NCI-H345 treated with DMSO at 0.1 percent for 48 hours (cell line): Measurements from ENCODE around the gene ABCA1.
A peak's percentile ranks its signal among the peaks of the same experiment; 100 is the strongest.
"Not testable (repeated sequence)": the region's sequence is repeated elsewhere in the genome, so short reads cannot be mapped to it uniquely, and the experiment has no call there.

Experiments used
- DNase-seq: peaks from one replicate; lab custom pipeline; 2025; ENCODE audit not compliant: unreplicated experiment; lab: John Stamatoyannopoulos, UW

The ABCA1 gene, protein sequence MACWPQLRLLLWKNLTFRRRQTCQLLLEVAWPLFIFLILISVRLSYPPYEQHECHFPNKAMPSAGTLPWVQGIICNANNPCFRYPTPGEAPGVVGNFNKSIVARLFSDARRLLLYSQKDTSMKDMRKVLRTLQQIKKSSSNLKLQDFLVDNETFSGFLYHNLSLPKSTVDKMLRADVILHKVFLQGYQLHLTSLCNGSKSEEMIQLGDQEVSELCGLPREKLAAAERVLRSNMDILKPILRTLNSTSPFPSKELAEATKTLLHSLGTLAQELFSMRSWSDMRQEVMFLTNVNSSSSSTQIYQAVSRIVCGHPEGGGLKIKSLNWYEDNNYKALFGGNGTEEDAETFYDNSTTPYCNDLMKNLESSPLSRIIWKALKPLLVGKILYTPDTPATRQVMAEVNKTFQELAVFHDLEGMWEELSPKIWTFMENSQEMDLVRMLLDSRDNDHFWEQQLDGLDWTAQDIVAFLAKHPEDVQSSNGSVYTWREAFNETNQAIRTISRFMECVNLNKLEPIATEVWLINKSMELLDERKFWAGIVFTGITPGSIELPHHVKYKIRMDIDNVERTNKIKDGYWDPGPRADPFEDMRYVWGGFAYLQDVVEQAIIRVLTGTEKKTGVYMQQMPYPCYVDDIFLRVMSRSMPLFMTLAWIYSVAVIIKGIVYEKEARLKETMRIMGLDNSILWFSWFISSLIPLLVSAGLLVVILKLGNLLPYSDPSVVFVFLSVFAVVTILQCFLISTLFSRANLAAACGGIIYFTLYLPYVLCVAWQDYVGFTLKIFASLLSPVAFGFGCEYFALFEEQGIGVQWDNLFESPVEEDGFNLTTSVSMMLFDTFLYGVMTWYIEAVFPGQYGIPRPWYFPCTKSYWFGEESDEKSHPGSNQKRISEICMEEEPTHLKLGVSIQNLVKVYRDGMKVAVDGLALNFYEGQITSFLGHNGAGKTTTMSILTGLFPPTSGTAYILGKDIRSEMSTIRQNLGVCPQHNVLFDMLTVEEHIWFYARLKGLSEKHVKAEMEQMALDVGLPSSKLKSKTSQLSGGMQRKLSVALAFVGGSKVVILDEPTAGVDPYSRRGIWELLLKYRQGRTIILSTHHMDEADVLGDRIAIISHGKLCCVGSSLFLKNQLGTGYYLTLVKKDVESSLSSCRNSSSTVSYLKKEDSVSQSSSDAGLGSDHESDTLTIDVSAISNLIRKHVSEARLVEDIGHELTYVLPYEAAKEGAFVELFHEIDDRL (N-terminal part only)

DNA sequence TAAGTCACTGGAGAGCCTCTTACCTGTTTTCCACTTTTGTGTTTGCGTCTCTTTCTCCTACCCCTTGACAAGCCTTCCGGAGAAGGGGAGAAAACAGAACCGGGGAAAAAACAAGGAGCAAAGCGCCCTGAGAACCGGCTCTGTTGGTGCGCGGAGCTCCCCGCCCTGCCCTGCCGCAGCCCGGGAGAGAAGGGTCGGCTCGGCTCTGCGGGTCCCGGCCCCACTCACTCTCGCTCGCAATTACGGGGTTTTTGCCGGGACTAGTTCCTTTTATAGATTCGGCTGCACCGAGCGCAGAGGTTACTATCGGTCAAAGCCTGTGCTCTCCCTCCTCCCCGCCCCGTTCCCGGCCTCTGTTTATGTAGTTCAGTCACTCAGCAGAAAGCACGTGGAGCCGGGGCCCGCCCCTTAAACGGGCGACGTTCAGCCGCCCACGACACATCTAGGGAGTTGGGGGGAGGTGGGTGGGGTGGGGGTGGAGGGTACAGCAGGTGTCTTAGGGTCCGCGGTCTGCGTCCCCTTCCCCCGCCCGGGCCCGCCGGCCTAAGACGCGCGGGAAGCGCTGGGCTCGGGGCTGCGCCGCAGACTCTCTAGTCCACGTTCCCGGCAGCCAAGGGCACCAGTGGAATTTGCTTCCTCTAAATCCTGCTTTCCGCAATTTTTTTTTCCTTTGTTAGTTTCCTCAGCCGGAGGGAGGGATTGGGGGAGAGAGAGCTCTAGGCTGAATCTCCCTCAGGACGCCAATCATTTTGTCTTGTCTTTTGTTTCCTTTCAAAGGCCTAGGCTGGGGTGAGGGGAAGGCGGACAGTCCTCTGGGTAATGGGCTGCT lies at the start of gene ABCA1:
TSS of gene ABCA1 (minus strand) at position 244 of the 829 bp plus-strand sequence. CDS start 24,476 bp downstream, outside the sequence.
- no peak for DNase-seq

DNA sequence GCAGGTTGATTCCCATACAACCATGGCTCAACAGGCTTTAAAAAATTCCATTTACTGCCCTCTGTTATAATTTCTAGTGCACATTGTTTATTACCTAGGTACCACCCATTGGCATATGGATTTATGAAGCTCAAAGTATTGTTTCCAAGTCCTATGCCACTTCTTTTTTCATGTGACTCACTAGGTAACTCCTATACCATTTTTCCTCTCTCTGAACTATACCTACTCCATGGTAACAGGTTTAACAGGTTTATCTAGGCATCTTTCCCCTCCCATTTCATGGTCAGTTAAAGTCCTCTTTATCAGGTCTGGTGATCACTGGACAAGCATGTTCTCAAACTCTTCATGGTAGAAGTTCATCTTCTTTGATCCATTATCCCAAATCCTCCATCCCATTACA lies 49.6 kb upstream of the ABCA1 start:
- DNase-seq, result no peak

DNA sequence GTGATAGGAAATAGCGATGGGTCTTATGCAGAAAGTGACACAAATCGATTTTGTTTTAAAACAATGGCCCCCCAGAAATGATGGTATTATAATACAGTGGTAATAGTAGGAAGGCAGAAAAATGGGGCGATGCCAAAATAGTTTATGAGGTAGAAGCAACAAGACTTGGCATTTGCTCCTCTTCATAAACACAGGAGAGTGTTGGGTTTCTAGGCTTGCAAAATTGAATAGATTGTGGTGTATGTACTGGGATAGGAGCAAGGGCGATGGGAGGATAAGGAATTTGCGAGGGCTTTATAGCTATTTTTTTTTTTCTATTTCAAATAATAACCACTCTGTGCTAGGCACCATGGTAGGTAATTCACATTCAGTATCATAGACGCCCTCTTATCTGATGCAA lies 49.2 kb upstream of the ABCA1 start:
- DNase-seq, result no peak

DNA sequence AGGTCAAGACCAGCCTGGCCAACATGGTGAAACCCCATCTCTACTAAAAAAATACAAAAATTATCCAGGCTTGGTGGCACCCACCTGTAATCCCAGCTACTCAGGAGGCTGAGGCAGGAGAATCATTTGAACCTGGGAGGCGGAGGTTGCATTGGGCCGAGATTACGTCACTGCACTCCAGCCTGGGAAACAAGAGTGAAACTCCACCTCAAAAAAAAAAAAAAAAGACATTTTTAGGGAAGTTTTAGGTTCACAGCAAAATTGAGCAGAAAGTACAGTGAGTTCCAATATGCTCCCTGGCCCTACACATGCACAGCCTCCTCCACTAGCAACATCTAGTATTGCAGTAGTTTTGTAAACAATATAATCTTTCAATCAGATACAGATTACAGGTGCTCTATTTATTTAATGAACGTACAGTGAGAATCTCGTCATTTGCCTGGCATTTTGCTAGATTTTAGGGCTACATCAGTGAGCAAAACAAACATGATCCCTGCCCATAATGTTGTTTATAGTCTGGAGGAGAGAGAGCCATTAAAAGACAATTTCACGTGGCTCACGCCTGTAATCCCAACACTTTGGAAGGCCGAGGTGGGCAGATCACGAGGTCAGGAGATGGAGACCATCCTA lies 48.1 kb upstream of the ABCA1 start:
- DNase-seq, result not testable (repeated sequence)

DNA sequence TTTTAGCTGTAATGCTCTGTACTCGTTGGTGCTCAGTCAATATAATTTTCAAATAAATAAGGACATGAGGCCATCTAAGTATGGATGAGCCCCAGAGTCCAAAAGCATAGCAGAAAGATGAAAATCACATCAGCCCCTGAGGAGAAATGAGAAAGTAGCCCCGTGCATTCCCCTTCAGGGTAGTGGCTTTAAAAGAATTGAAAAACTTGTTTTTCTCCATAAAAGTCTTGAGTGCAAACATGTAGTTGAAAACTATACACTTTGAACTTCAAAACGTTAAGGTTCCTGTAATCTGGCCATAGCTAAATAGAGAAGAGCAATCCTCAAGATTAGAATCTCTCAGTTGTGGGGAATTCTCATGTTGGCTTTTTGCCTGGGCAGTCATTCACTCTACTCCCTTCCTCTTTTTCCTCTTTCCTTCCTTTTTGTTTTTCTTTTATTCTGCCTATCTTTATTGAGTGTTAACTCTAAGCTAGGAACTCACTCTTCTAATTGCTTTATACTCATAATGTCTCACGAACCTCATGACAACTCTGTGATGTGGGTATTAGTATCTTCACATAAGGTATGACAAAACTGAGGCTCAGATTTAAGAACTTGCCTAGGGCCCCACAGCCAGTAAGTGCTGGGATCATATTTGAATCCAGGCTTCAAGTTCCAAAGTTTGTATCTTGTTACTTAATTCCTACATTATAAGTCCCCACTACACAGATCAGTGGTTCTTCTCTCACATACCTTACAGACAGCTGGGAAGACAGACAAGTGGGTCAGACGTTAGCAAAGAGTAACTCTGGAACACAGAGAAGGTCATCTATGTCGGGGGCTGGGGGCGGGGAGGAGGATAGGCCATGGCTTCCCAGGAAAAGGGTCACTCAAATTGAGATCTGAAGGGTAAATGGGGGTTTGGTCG lies 46.4 kb upstream of the ABCA1 start:
- DNase-seq, result no peak

DNA sequence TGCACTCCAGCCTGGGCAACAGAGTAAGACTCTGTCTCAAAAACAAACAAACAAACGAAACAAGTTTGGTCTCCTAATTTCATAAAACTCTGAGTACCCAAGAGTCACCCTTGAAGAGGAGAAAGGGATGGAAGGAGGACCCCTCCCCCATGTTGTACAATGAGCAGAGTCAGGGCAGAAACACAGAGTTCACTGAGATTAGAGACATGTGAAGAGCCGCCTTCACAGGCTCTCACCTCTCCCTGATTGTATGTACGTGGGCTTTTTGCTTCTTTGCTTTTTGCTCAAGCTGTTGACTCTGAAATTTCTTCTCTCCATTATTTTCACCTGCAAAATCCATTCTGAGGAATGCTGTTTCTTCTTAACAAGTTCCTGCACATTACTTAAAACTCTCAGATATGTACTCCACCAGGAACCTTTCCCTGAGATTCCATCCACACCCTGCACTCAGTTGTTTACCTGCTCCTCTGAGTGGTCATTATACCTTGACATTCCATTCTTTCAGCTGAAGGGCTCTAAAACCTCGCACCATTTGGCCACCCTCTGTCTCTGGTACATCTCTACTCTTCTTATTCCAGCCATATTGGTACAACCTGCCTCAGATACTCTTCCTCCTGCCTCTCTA lies 44.4 kb upstream of the ABCA1 start:
- no peak for DNase-seq

DNA sequence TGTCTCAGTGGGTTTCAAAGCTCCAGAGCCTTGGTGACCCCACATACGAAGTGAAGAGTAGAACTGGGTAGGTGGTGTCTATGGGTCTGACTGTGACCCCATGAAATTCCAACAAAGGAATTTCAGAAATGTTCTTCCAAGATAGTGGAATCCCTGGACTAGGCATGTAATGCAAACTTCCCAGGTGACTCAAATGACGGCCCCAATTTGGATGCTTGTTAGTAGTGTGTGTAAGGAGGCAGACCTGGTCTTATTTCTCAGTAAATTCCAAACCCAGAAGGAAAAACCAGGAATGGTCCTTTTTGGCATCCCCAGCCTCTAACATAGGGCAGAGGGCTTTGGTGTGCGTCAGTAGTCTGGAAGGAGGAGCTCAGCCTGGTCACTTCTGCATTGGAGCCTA lies 43.6 kb upstream of the ABCA1 start:
- DNase-seq, result no peak

DNA sequence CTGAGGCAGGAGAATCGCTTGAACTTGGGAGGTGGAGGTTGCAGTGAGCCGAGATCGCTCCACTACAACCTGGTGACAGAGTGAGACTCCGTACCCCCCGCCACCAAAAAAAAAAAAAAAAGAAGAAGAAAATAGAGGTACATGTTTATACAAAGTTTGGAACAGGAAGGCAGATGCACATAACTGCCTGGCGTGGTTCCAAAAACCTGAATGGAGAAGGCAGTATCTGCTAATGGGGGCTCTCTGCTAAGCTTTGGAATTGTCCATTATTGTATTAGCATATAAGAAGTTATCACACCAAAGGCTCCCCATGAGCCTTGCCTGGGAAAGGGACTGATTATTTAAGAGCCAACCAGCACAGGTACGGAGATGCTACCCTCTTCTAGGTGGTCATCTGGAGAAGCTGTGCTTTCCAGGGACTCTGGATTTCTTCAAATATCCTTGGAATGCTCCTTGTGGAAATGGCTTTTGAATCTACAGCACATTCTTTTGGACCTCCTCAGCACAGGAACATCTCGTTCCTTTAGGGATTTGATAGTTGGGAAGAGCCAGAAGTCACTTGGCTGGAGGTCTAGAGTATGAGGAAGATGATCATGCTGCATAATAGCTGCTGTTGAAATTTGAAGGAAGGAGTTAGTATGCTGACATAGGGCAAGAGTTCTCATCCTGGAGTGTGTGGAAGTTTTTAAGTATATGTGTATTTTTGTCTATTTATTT lies 42.5 kb upstream of the ABCA1 start:
- DNase-seq, result no peak

DNA sequence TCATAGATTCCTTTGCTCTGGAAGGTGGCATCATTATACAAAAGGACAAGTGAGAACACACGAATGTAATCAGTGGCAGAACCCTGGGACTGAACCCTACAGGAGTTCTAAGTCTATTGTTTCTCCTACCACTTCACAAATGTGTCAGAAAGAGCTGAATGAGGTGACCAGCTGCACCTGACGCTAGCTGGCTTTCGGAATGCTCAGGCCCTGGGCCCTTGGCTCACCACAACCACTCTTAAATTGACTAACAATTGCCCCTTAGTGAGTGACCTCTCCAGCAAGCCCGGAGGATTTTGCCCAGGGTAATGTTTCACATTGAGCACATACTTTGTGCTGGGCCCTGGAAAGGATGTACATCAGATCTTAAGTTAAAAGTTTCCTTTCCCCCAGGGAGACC lies 41.2 kb upstream of the ABCA1 start:
- DNase-seq, result no peak

DNA sequence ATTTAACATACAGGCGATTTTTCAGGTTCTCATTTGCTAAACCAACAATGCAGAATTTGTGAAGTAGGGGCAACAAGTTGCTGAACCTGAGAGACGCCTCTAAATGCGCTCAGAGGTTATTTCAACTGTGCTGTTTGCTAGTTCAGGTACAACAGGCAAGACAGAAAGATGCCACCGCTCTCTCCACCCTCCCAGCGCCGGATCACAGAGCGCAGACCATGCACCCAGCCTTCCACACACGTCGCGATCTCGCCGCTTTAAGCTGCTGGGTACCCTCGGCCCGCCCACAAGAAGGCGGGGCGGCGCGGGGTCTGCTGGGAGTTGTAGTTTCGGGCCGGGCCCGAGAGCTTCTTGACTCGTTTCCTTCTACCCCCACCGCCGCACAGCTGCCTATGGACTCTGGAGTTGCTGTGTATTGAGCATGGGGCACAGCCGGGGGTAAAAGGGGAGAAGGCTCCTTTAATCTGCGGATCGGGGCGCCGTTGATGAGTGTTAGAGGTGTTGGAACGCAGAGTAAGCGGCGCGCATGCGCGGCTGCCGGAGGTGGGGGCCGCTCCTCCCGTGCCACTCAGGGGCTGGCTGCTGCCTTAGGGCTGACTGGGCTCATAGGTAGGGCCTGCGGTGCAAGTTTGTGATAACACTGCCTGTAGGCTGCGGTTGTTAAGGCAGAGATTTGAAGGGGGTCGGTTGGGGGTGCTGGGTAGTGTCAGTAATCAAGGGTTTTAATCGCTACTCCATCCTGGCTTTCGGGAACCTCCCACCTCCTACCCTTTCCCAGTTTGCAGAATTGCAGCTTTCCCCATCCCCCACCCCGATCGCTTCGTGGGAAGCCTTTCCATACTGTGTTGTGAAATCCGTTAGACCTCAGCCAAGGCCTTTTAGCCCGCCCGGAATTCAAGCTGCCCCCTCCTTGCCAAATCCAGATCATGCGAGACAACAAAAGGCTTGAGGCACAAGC lies 40.3 kb upstream of the ABCA1 start:
- peak; percentile 86 for DNase-seq

DNA sequence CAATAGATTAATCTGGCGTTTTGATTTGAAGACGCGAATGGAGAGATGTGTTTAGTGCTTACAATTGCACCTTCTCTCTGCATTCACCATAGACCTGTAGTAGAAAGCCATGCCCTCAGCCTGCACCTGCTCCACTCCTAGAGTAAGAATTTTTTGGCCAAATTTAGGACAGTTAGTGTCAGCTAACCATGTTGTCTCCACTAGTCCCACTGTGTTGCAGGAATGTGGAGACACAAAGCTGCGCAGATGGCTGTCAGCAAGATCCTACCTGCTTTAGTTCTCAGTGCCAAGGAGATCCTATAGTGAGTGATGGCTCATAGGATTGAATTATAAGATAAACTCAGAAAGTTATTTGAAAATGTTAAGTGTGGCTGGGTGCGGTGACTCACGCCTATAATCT lies 35.1 kb upstream of the ABCA1 start:
- no peak for DNase-seq

DNA sequence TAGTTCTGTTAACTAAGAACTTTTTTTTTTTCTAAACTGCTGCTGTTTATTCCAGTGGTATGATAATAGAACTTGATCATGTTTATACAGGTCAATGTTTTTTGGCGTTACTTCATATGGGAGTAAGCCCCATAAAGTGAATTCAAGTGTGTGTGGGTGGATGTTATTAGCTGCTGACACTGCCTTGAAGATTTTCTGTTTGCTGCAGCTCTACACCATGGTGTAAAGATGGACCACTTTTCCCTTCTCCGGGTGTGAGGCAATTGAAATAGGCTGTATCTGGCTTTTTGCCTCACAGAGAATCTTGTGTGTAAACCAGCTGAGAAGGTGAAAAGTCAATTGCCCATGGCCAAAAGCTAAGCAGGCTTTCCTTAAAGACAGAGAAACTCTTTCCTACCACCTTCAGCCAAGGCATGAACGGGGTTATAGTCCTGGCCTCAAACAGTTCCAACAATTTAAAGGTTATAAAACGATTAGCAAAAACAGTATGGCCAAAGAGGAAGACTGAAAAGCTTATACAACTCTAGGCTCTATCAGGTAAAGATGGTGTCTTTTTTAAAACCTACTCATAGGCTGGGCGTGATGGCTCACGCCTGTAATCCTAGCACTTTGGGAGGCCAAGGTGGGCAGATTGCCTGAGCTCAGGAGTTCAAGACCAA lies 33.9 kb upstream of the ABCA1 start:
- no peak for DNase-seq

DNA sequence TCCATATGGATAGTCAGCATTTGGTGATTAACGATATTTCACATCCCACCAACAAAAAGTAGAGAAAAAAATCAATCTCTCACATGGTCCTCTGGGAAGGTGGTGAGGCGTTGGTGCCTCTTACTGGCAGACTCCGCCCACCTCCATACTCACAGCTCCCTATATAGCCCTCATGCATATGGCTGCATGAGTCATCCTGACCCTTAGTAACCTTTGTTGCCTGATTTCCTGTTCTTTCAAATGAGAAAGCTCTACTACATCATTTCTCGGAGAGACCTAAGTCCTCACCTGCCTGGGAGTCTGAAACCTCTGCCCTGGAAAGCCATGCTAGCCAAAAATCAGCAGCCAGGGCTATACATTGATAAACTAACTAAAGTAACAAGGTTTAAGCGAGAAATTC lies 33.3 kb upstream of the ABCA1 start:
- DNase-seq, result no peak

DNA sequence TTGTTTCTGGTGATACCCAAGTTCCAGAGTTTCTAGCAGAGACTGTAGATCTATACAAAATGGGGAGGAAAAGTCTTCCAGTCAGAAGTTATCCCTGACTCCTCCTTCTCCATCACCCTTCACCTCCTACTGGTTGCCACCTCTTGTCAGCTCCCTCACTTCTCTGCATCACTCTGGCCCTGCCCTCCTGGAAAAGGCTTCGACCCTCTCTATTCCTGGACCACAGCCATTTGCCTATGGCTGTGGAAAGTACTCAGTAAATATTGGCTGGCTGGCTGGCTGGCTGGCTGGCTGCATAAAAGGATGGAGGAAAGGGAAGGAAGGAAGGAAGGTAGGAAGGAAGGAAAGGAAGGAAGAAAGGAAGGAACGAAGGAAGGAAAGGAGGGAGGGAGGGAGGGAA lies 32.7 kb upstream of the ABCA1 start:
- no peak for DNase-seq

DNA sequence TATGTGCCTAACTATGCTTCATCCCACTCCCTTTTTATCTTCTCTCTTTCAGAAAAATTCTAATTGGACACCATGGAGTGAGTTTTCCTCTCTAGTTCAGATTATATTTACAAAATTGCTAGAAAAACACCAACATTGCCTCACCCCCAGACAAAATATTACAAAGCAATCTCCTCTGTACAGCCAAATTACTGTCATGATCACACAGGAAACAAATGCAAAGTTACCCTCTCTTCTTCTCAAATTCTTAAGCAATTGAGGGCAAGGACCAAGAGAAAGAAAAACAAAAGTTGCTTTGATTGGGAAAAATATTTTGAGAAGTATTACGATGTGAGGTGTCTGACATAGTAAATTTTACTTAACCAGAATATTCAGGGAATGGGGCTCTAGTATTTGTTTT lies 30.8 kb upstream of the ABCA1 start:
- no peak for DNase-seq

DNA sequence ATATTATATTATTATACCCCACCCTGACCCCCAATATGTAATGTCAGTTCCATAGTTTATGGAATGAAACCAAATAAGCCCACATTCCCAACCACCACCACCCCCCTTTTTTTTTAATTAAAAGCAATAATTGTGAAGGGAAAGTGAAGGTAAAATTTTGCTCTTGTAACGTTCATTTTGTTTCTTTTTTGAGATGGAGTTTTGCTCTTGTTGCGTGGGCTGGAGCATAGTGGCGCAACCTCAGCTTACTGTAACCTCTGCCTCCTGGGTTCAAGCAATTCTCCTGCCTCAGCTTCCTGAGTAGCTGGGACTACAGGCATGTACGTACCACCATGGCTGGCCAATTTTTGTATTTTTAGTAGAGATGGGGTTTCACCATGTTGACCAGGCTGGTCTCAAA lies 30.1 kb upstream of the ABCA1 start:
- DNase-seq, result not testable (repeated sequence)
